OCI-LY3 (cell line): ENCODE data around the gene SLC4A8.

Source experiments
- CTCF ChIP-seq: fragments of 200-600, 300-600 bp; sonication (generic); IDR thresholded peaks from 2 replicates; pipeline ENCODE4 v1.5.1; 2014; ENCODE audit warnings: antibody characterized with exemption, low read length, low read depth
- EZH2phosphoT487 ChIP-seq: fragments of 200-600 bp; shearing (Covaris generic); IDR thresholded peaks from 2 replicates; pipeline ENCODE4 v1.6.1; 2018; ENCODE audit warnings: antibody characterized with exemption, mixed run types, low read depth

GRCh38 chr12:51397670-51398069 lies 27.0 kb upstream of the SLC4A8 start:
- no peak for TF ChIP-seq CTCF
- TF ChIP-seq EZH2phosphoT487, result no peak
